NCI-H2029 (cell line): ENCODE measurements around the gene MAB21L4.

Experiments used
- DNase-seq: peaks from one replicate; lab custom pipeline; 2025; lab: John Stamatoyannopoulos, UW

The MAB21L4 gene

GRCh38 chr2:240925191-240925567 is 29.2 kb upstream of the MAB21L4 start:
- DNase-seq = no peak

DNA sequence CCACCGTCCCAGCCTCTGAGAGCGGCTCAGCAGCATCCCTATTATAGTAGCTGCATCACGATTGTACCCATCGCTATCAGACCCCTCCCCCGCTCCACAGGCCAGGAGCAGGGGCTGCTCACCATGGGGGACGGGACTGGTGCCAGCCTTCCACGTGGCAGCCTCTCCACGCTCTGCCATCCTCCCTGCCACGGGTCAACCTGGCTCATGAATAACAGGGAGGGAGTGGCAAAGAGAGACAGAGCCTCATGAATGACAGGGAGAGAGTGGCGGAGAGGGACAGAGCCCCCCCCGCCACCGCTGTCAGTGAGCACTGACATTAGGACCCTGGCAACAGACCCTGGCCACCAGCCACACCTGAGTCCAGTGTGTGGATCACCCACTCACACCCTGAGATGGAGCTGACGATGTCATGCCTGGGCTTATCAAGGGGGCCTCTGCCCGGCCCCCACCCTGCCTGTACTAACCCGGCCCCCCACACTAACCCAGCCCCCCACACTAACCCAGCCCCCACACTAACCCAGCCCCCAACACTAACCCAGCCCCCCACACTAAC is 27.1 kb upstream of the MAB21L4 start:
- no peak for DNase-seq

DNA sequence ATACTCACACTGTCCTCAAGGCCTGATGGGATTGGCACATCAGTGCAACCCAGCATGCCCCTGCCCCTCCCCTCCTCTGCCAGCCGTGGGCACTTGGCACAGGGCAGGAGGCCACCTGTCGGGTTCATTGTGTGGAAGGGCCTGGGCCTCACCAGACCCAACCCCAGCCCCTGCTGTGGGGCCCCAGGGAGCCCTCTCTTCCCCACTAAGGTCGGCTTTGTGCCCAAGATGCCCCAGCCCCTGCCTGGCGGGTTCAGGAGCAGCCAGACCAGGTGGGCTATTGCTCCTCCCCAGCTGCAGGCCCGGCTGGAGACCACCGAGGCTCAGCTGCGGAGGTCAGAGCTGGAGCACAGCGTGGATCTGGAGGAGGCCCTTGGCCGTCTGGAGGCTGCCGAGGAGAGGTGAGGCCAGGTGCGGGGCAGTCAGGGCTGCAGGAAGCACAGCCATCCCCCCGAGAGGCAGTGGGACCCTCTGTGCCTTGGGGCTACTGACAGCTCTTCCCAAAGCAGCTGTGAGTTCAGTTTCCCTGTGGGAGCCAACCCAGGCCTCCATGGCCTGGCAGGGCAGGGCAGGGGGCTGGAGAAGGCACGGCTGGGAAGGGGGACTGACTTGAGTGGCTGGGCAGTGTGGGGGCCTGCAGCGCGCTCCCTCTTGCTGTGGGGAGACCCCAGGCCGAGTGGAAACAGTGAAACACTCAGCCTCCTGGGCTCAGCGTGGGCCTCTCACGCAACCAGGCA is 26.5 kb upstream of the MAB21L4 start:
- no peak for DNase-seq

GRCh38 chr2:240921995-240922244 is 26.0 kb upstream of the MAB21L4 start:
- no peak for DNase-seq

DNA sequence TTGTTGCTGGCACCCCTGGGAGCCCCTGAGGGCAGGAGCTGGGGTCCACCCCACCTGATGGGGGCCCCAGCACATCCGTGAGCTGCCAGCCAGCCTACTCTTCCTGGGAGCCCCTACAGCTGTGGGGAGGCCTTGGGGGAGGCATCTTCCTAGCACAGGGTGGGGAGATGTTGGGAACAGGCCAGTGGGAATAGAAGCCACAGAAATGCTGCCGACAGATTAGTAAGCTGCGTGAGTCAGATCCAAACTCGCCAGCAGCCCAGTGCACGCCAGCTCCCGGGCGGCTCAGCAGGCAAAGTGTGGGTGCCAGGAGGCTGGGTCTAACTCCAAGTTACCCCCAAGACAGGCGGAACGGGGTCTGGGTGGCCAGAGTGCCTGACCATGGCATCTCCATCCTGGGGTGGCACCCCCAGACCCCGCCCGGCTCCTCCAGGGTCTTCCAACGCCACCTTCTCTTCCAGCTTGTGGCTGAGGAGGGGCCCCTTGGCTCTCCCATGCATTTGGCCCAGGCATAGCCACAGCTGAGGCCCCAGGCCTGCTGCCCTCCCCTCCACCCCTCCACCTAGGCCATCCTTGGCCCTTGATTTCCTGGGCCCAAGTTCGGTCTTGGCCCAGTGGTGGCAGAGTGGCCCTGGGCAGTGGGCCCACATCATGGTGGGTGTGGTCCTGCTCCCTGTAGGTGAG is 25.5 kb upstream of the MAB21L4 start:
- no peak for DNase-seq

DNA sequence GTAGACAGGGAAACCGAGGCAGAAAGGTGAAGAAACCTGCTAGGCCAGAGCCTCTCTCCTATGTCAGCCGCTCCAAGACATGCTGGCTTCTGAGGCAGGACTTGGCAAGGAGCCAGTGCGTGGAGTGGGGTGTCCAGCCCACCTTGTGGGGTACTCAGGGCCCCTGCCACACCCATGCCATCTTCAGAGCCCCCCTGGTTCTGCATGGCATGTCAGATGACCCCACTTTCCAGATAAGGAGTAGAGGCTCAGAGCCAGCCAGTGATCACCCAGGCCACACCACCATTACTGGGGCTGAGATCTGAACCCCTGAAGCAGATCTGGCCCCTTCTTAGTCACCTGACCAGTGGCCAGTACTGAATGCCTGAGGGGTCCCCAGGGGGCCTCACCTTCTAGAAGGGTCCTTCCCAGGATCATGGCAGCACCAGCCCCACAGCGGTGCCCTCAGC is 24.9 kb upstream of the MAB21L4 start:
- DNase-seq = no peak

GRCh38 chr2:240919786-240920782 is 24.1 kb upstream of the MAB21L4 start:
- DNase-seq = no peak

DNA sequence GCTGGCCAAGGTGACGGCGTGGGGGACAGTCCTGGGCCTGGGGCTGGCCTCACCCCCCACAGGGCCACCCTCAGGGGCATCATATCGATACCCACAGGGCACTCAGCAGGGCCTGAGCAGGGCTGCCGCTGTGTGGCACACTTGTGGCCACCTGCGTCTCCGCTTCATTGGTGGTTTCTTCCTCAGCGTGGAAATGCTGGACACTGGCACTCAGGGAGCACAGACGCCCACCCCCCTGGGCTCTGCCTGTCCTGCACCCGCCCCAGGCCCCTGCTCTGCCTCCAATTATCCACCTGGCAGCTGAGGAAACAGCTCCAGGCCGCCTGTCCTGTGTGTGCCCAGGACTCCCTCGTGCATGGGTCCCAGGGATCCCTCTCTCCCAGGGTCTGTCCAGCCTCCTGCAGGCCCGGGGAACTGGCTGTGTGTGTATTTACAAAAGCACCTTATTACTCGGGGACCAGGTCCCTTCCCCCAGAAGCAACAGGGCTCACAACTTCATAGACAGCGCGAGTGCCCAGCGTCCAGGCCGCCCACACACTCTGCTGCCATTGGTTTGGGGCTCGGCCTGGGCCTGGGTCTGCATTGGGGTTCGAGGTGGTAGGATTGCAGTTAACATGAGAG is 23.3 kb upstream of the MAB21L4 start:
- DNase-seq = no peak

GRCh38 chr2:240918258-240919091 is 22.5 kb upstream of the MAB21L4 start:
- DNase-seq = no peak

GRCh38 chr2:240917684-240918257 is 21.8 kb upstream of the MAB21L4 start:
- DNase-seq = no peak

GRCh38 chr2:240917009-240917683 is 21.2 kb upstream of the MAB21L4 start:
- no peak for DNase-seq

- DNase-seq = no peak
Measured at GRCh38 chr2:240916571-240917008, 20.6 kb upstream of the MAB21L4 start.

DNA sequence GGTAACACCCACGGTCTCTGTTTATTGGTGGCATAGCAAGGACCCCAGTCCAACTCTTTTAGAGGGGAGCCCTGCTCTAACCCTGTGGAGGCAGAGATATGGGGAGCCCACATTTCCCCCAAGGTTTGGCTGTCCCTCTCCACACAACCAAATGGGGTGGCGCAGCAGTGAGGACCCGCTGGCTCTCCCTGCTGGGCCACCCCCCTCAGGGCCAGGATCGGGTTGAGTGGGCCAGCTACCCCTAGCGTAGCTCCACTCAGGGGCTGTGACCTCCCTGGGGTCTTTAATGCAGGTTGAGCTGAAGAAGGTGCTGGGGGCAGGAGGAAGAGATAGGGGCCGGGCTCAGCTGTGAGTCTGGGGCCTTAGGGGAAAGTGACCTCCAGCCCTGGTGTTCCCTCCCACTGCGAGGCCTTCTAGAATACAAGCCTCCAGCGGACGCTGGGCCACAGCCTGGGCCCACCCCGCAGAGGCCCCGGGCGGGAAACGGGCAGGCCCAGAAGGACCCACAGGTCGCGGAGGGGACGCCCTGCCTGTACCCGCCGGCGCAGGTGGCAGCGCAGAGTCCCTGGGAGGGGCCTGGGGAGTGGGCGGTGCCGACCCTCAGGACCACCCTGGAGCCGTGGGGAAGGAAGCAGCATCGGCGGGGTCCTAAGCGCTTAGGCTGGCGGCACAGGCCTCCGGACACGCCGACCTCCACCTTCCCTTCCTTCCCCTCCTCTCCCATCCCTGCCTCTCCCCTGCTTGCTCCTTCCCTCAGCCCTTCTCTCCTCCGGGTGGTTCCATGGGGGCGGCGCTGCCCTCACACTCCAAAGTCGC is 19.8 kb upstream of the MAB21L4 start:
- no peak for DNase-seq

DNA sequence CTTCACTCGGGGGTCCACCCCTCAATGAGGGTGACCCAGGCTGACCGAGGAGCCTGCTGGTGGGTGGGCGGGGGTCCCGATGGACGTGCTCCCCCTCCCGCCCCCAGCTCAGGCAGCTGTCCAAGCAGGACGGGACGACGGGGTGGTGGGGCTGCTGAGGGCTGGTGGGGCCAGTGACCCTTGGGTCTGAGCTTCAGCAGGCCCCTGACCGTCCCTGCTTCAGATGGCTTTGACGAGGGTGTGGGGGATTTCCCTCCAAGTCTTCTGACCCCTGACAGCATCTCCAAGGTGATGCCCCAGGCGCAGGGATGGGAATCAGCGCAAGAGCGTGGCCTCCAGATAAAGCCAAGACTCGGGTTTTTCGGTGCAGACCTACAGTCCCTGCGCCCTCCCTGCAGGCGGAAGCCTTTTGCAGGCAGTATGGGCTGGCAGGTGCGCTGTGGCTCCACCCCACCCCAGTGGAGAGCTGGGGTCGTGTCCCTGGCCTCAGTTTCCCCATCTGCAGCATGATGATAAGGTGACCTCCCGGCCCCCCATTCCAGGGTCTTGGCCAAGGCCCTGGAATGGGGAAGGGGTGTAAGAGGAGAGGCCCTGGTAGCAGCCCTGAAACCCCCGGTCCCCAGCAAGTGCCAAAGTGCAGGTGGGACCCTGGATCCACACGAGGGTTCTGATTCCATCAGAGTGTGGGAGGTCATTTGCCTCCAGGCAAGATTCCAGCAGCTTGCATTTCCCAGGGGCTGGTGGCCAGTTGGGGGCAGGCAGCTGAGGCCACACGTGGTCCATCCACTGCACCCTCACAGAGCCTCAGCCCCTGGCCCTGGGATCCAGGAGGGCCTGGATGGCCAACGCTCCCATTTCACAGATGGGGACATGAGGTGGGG is 18.9 kb upstream of the MAB21L4 start:
- DNase-seq = no peak

DNA sequence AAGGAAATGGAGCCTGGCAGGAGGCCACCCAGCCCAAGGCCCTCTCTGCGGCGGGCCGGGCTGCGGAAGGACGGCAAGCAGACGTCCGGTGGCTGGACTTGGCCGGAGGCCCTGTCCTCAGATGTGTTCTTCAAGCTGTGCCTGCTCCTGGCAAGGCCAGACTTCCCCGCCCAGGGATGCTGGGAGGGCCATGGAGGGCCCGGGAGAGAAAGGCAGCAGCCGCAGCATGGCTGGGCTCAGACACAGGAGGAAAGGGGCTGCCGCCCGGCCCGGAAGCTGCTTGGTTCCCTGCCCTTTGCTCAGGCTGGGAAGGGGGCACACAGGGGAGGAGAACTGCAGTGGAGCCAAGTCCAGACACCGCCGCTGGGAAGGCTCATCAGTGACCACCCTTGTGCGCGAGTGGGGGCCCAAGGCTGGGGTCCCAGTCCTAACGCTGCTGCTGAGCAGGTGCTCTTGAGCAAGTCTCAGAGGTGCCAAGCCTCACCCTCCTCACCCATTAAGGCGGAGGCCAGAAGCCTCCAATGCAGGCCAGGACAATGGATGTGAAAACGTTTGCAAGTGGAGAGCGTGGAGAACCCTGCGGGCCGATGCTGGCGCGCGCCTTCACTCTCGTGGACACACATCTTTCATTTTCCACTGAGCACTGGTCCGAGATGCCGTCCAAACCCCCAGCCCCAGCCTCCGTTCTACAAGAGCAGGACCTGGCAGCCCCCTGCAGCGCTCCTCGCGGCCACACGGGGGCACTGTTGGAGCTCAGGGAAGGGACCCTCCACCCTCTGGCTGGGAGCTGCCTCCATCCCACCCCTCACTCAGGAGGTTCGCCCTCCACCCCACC is 18.1 kb upstream of the MAB21L4 start:
- DNase-seq = peak; percentile 37

GRCh38 chr2:240912878-240913809 is 17.2 kb upstream of the MAB21L4 start:
- DNase-seq = no peak
